Coronary artery (tissue), 2 donors: ENCODE data around the gene CKAP2.
A peak's percentile ranks its signal among the peaks of the same experiment; 100 is the strongest.

Source experiments
- DNase-seq: peaks from one replicate; pipeline ENCODE4 v3.0.0-alpha.2; 2017; ENCODE audit warnings: low spot score
- H3K27ac ChIP-seq, 2 donors: fragments of 200-600 bp; sonication (generic); one replicate each; pipeline ENCODE4 v1.5.1; 2016 to 2019
- H3K4me3 ChIP-seq: fragments of 200-600 bp; sonication (generic); 2 replicates; pipeline ENCODE4 v1.5.1; 2016; ENCODE audit warnings: mild to moderate bottlenecking, moderate library complexity
- CTCF ChIP-seq: fragments of 200-600 bp; sonication (generic); IDR thresholded peaks from one replicate; pipeline ENCODE4 v1.5.1; 2019; ENCODE audit warnings: antibody characterized with exemption

Gene CKAP2

GRCh38 chr13:52447354-52447753, 7.9 kb upstream of the CKAP2 start:
- no peak for TF ChIP-seq CTCF
- no peak overlapping the region for H3K4me3 ChIP-seq
- no peak for DNase-seq
- H3K27ac ChIP-seq = no peak overlapping the region

- no peak overlapping the region for H3K27ac ChIP-seq
- no peak for DNase-seq
- TF ChIP-seq CTCF = no peak
- H3K4me3 ChIP-seq = peak overlapping the region; percentile 77
These were observed 7.3 kb upstream of the CKAP2 start for GRCh38 chr13:52447815-52448552.

GRCh38 chr13:52449331-52450011, 5.8 kb upstream of the CKAP2 start:
- TF ChIP-seq CTCF = no peak
- H3K4me3 ChIP-seq = peak overlapping the region; percentile 77
- DNase-seq = no peak
- peak overlapping the region; percentile 85 to 94 for H3K27ac ChIP-seq

GRCh38 chr13:52450012-52450792, 5.1 kb upstream of the CKAP2 start, which contains the start of gene VPS36:
Gene VPS36, minus strand, starts transcription at chr13:52450634. Its CDS starts 40 bp downstream, at chr13:52450594.
- Histone ChIP-seq H3K4me3 (peak within 1 kb of the TSS; percentile 77), H3K27ac (peak within 1 kb of the TSS; percentile 85 to 94)
- peak; percentile 95 for DNase-seq
- peak; percentile 100 for TF ChIP-seq CTCF

- peak overlapping the region; percentile 85 to 94 for H3K27ac ChIP-seq
- no peak for DNase-seq
- no peak for TF ChIP-seq CTCF
- peak overlapping the region; percentile 77 for H3K4me3 ChIP-seq
These were observed 4.5 kb upstream of the CKAP2 start for GRCh38 chr13:52450793-52451116.

- no peak for TF ChIP-seq CTCF
- peak overlapping the region in 1 of 2 donors; percentile 94 for H3K27ac ChIP-seq
- no peak for DNase-seq
- no peak overlapping the region for H3K4me3 ChIP-seq
These were observed 4.0 kb upstream of the CKAP2 start for GRCh38 chr13:52451135-52451804.
